Peyer's patch (tissue), 4 donors: ENCODE measurements around the gene MAN1C1. TPM values are rescaled to one million over a fixed set of nuclear protein-coding genes. Genes with fewer than 3 reads are reported as not detected.

Source experiments
- DNase-seq, 3 donors: peaks; one replicate each; pipeline ENCODE4 v3.0.0-alpha.2; 2017 to 2019
- H3K27ac ChIP-seq, 4 donors: fragments of 200-600 bp; sonication (generic); one replicate each; pipeline ENCODE4 v1.5.1; 2016 to 2019
- H3K27me3 ChIP-seq, 2 donors: fragments of 200-600 bp; sonication (generic); one replicate each; pipeline ENCODE4 v1.5.1; 2019
- H3K36me3 ChIP-seq, 3 donors: fragments of 200-600 bp; sonication (generic); one replicate each; pipeline ENCODE4 v1.5.1; 2016 to 2019
- H3K4me1 ChIP-seq, 4 donors: fragments of 200-600 bp; sonication (generic); one replicate each; pipeline ENCODE4 v1.5.1; 2016 to 2019
- H3K4me3 ChIP-seq, 4 donors: fragments of 200-600 bp; sonication (generic); 1 replicate in 3 of 4; 2 replicates in 1 of 4; pipeline ENCODE4 v1.5.1; 2016 to 2019; ENCODE audit warnings: mild to moderate bottlenecking in 1 of 4
- H3K9me3 ChIP-seq, 4 donors: fragments of 200-600 bp; sonication (generic); one replicate each; pipeline ENCODE4 v1.5.1; 2016 to 2019; ENCODE audit warnings: mild to moderate bottlenecking in 1 of 4
- POLR2A ChIP-seq, 2 donors: fragments of 450-650 bp; IDR thresholded peaks; one replicate each; pipeline ENCODE4 v1.5.1; 2017; ENCODE audit warnings: antibody characterized with exemption in 2 of 2, mild to moderate bottlenecking in 2 of 2, moderate library complexity in 2 of 2
- total RNA-seq, 4 donors: library from RNA; depleted of rRNA; stranded (reverse); fragments of >200 nt; gene quantifications; one replicate each; pipeline ENCODE4 v1.1.0, GENCODE V29; 2016
- TF ChIP-seq, protein P1 (sequence below), 6 experiments: fragments of 450-650 bp in 4 of 6; fragments of 200-600 bp in 2 of 6; sonication (generic) in 1 of 6; IDR thresholded peaks; one replicate each; pipeline ENCODE4 v1.5.1; 2017 to 2019; ENCODE audit warnings: antibody characterized with exemption in 6 of 6, mild to moderate bottlenecking in 3 of 6, moderate library complexity in 1 of 6

Gene MAN1C1
- total RNA-seq, 4 donors from 2014 or later: 2.3 to 10.7 (median 6.7) TPM

DNA sequence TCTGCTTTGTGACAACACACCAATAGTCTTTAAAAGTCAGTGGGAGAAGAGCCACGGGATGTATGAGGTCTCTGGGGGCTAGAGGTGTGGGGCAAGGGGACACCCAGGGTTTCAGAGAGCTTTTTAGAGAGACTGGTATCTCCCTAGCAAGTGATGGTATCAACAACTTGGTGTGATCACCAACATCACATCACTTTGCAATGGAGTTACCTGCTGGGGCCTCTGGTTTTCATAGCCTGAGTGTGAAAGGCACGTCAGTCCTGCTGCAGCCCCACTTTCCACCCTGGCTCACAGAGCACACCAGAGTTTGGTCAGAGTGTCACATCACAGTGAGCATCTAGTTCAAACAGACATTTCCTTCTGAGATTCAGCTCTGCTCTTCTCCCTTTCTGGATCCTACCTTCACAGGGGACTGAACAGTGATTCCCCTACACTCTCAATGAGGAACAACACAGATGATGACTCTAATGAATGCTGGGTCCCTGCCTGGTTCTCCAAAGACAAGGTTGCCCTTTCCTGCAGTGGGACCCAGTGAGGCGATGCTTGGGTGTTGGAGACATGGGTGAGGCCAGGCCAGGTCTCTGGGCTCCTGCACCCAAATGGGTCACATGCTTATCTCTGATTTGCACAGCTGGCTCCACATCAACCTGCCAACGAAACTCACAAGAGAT is 2.0 kb upstream of the MAN1C1 start:
- H3K4me3 ChIP-seq: no peak overlapping the region
- TF ChIP-seq, protein P1, sequence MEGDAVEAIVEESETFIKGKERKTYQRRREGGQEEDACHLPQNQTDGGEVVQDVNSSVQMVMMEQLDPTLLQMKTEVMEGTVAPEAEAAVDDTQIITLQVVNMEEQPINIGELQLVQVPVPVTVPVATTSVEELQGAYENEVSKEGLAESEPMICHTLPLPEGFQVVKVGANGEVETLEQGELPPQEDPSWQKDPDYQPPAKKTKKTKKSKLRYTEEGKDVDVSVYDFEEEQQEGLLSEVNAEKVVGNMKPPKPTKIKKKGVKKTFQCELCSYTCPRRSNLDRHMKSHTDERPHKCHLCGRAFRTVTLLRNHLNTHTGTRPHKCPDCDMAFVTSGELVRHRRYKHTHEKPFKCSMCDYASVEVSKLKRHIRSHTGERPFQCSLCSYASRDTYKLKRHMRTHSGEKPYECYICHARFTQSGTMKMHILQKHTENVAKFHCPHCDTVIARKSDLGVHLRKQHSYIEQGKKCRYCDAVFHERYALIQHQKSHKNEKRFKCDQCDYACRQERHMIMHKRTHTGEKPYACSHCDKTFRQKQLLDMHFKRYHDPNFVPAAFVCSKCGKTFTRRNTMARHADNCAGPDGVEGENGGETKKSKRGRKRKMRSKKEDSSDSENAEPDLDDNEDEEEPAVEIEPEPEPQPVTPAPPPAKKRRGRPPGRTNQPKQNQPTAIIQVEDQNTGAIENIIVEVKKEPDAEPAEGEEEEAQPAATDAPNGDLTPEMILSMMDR (IDR thresholded peaks at IDR 0.05): no peak
- no peak for TF ChIP-seq POLR2A (IDR thresholded peaks at IDR 0.05)
- H3K27ac ChIP-seq: no peak overlapping the region
- peaks cover 0 to 21% (median 9%) of the 10 kb centered on the region in 4 donors for H3K4me1 ChIP-seq
- DNase-seq: no peak
- no peaks in the 10 kb centered on the region for H3K27me3 ChIP-seq
- H3K9me3 ChIP-seq: no peaks in the 10 kb centered on the region
- H3K36me3 ChIP-seq: no peaks in the 10 kb centered on the region

DNA sequence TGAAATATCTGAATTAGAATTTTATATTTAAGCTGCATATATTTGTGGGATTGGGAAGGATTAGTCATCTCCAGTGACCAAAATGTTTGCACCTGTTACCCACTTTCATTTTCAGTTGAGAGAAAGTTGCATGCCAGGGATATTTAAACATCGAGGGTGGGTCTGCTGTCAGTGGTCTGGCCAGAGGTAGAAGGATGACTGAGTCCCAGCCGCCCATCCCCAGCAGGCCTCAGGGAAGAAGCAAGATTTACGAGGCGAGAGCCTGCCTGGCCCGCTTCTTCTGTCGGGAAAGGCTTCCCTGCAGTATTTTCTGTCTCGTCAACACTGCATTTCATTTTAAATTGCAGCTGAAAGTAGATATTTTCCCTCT is 1.4 kb upstream of the MAN1C1 start:
- TF ChIP-seq POLR2A (IDR thresholded peaks at IDR 0.05): no peak
- TF ChIP-seq, protein P1 (IDR thresholded peaks at IDR 0.05): no peak
- no peaks in the 10 kb centered on the region for H3K36me3 ChIP-seq
- H3K27ac ChIP-seq: no peak overlapping the region
- no peaks in the 10 kb centered on the region for H3K27me3 ChIP-seq
- H3K4me1 ChIP-seq: peaks cover 0 to 25% (median 9%) of the 10 kb centered on the region in 4 donors
- no peak overlapping the region for H3K4me3 ChIP-seq
- DNase-seq: no peak
- H3K9me3 ChIP-seq: no peaks in the 10 kb centered on the region

DNA sequence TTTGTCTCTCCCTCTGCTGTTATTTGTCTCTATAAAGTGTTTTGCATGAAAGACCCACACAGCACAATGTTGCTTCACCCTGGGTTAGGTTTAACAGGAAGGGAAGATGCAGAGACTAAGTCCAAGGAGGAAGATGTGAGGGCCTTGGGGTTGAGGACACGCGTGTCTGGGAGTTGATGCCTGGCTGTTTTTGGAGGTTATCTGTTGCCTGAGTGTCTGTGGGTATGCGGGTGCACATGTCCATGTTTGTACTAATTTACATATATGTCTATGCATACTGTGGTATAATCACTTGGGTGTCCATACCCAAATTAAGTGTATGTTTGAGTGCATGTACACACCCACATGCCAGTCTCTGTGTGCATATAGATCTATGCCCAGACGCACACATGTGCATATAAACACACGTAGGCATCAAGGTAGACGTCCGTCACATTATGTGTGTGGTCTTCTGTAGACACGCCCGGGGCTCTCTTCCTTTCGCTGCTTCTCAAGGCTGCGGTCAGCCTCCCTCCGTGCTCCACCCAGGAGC is 962 bp upstream of the MAN1C1 start:
- Histone ChIP-seq H3K4me3 (peak overlapping the region; percentile 41 to 92 (median 71)), H3K4me1 (peaks cover 0 to 25% (median 9%) of the 10 kb centered on the region in 4 donors), H3K36me3 (no peaks in the 10 kb centered on the region), H3K27me3 (no peaks in the 10 kb centered on the region), H3K27ac (peak overlapping the region; percentile 65 to 86 (median 82)), H3K9me3 (no peaks in the 10 kb centered on the region)
- DNase-seq: no peak
- TF ChIP-seq, protein P1 (IDR thresholded peaks at IDR 0.05): no peak
- TF ChIP-seq POLR2A (IDR thresholded peaks at IDR 0.05): no peak

DNA sequence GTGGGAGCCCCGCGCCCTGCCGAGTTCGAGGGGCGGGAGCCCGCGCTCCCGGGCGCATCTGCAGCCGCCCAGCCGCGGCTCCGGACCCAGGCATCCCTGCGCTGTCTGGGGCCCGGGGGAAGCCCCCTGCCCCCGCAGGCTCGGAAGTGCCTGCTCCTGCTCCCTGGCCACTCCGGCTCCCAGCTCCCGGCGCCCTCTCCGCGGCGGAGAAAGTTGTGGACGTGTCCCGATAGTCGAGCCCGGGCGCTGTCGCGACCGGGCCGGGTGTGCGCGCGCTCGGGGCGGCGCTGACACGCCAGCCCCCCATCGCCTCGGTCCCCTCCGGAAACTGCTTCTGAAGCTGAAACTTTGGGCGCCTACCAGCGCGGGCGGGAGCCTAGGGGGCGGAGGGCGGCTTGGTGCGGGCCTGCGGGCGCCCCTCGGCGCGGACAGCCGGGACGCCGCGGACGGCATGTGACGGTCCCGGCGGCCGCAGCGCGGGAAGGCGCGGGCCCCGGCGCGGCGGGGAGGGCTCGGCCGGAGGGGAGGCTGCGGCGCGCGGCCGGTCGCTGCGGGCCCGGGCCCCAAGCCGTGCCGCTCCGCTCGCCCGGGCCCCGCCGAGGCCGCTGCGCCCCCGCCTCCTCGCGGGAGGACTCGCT is 515 bp downstream of the MAN1C1 start:
- H3K4me3 ChIP-seq: peak overlapping the region; percentile 70 to 92 (median 84)
- peaks cover 0 to 27% (median 9%) of the 10 kb centered on the region in 4 donors for H3K4me1 ChIP-seq
- TF ChIP-seq POLR2A (IDR thresholded peaks at IDR 0.05): no peak
- TF ChIP-seq, protein P1 (IDR thresholded peaks at IDR 0.05): no peak
- no peaks in the 10 kb centered on the region for H3K27me3 ChIP-seq
- H3K9me3 ChIP-seq: no peaks in the 10 kb centered on the region
- peak in 1 of 3 donors; percentile 53 for DNase-seq
- peak overlapping the region; percentile 60 to 84 (median 72) for H3K27ac ChIP-seq
- no peaks in the 10 kb centered on the region for H3K36me3 ChIP-seq

DNA sequence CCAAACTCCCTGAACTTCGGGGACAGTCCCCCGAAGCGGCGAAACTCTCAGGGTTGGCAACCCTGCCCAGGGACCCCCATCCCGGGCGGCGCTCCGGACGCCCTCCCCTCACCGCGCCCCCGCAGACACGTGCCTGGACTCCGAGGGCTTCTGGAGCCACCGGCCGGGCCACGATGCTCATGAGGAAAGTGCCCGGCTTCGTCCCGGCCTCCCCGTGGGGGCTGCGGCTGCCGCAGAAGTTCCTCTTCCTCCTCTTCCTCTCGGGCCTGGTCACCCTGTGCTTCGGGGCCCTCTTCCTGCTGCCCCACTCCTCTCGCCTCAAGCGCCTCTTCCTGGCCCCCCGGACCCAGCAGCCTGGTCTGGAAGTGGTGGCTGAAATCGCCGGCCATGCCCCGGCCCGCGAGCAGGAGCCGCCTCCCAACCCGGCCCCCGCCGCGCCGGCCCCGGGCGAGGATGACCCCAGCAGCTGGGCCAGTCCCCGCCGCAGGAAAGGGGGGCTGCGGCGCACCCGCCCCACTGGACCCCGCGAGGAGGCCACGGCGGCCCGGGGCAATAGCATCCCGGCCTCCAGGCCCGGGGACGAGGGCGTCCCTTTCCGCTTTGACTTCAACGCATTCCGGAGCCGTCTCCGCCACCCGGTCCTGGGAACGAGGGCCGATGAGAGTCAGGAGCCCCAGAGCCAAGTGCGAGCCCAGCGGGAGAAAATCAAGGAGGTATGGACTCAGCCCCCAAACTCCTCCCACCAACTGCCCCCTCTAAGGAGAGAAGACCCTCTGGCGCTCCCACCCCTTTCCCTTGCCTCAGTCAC is 1.2 kb downstream of the MAN1C1 start:
- no peaks in the 10 kb centered on the region for H3K9me3 ChIP-seq
- H3K27me3 ChIP-seq: no peaks in the 10 kb centered on the region
- peak overlapping the region; percentile 4 to 84 (median 72) for H3K27ac ChIP-seq
- H3K4me1 ChIP-seq: peaks cover 0 to 31% (median 9%) of the 10 kb centered on the region in 4 donors
- TF ChIP-seq, protein P1 (IDR thresholded peaks at IDR 0.05): no peak
- no peak for TF ChIP-seq POLR2A (IDR thresholded peaks at IDR 0.05)
- no peaks in the 10 kb centered on the region for H3K36me3 ChIP-seq
- DNase-seq: peak; percentile 33 to 61 (median 55)
- H3K4me3 ChIP-seq: peak overlapping the region; percentile 70 to 92 (median 84)
